ENCODE results near the gene NCBP2.

The NCBP2 gene

DNA sequence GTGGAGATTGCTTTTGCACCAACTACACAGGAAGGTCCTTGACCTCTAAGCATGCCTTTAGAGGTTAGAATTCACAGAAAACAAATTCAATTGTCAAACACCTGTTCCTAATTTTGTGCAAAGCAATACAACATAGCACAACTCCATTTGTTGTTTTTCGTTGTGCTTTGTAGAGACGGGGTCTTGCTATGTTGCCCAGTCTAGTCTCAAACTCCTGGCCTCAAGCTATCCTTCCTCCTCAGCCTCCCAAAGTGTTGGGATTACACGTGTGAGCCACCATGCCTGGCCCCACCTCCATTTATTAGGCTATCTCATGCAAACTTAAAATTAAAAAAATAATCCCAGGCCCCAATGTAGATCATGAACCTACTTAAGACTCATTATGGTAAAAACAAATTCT, 6.0 kb downstream of the NCBP2 start:
- DNase-seq = no peak

GRCh38 chr3:196932600-196932999, 9.7 kb downstream of the NCBP2 start:
- DNase-seq = peak; percentile 78

DNA sequence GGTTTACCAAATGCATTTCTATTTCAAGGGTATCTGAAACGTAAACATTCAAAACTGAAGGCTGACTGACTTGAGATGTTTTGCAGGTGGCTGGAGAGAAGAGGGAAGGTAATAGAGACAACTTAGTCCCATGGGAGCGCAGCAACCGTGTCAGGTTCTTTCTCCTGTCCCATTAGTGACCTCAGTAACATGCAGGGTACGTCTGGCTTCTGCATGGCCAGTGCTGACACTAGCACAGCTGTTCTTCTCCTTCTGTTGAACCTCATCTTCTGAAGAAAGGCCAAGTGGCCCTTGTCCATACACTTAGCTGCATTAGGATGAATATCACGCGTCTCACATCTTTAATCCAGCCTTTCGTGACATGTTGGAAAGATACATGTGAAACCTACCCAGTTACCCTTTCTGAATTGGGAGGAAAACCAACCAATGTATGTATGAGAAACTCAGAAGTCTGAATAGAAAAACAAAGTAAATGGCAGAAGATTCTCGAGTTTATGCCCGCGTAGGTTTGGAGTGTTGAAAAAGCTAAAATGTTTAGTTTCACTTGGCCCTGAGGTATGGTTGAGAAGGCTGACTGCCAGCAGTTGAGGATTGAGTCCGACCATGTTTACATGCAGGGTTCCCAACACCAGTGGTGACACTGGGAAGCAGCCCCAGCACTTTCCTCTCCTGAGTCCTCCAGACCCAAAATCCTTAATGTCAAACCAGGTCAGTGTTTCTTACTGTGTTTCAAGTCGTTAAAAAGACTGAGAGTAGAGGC, 10.3 kb downstream of the NCBP2 start:
- DNase-seq = no peak

DNA sequence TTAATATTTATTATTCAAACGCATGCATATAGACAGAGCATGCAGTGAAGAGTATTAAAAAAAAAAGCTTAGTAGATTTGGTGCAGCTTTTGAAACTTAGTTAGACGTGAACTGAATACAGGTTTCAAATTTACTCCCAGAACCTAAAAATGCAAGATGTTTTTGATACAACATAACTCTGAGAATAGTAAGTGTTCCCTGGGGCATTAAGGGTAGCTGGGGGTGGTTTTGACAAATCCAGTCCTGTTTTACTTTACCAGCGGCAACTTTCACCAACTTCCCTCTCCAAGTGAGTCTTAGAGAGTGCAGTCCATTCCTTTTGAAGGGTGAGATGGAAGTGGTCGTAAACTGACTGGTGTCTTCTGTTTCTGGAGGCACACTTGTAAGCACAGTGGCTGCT, 11.2 kb downstream of the NCBP2 start:
- DNase-seq = no peak

DNA sequence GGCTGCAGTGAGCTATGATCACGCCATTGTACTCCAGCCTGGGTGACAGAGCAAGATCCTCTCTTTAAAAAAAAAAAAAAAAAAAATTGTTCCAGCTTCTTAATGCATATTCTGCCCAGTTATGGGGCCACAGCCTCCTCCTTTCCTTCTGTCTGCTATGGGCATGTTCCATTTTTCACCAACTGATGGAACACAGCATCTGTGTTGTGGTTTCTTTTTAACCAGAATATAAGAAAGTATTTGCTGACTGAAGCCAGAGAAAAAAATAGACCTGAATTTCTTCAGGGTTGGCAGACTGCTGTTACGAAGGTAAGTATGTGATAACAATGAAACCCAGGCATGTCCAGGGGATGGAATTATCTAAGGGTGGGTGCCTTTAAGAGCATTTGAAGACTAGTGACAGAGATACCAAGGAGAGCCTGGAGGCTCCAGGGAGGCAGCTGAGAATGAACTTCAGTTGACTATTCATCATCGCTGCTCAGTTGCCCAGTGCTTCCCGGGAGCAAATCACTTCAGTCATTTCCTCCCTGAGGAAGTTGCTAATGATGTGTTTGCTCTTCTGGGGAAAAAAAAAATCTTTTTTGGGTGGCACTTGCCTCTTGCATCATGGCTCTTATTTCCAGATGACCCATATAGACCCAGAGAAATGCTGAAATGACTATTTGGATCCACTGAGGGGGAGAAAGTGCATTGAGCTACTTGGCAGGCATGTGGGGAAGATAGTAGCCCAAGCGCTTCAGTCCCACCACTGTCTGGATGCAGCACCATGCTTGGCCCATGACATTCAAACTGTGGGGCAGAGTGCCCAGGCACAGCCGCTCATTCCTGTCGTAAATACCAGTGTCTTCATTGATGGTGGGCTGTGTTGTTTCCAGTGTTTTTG, 14.5 kb downstream of the NCBP2 start:
- DNase-seq = no peak

GRCh38 chr3:196920733-196921132, 21.6 kb downstream of the NCBP2 start:
- DNase-seq = peak; percentile 18

GRCh38 chr3:196918968-196919367, 23.4 kb downstream of the NCBP2 start:
- DNase-seq = no peak

DNA sequence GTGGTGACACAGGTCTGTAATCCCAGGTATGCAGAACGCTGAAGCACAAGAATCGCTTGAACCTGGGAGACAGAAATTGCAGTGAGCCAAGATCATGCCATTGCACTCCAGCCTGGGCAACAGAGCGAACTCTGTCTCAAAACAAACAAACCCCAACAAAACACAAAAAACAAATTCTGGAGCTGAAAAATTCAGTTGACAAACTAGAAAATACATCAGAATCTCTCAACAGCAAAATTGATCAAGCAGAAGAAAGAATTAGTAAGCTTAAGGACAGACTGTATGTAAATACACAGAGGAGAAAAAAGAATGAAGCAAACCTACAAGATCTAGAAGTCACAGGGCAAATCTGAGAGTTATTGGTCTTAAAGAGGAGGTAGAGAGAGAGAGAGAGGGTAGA, 25.3 kb downstream of the NCBP2 start:
- no peak for DNase-seq

- DNase-seq = no peak
Measured at GRCh38 chr3:196916221-196916620, 26.1 kb downstream of the NCBP2 start.

DNA sequence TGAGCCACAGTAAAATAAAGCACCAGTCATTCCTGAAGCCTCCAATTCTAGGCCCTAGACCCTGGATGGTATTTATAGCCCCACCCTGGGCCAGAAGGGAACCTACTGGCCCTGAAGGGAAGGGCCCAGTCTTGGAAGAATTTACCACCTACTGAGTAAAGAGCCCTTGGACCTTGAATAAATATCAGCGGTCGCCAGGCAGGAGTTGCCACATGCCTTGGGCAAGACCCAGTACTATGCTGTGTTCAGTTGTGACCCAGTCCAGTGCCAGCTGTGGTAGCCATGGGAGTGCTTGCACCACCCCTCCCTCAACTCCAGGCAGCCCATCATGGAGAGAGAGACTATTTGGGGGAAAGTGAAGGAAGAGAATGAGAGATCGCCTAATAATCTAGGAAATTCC, 27.0 kb downstream of the NCBP2 start:
- DNase-seq = no peak

DNA sequence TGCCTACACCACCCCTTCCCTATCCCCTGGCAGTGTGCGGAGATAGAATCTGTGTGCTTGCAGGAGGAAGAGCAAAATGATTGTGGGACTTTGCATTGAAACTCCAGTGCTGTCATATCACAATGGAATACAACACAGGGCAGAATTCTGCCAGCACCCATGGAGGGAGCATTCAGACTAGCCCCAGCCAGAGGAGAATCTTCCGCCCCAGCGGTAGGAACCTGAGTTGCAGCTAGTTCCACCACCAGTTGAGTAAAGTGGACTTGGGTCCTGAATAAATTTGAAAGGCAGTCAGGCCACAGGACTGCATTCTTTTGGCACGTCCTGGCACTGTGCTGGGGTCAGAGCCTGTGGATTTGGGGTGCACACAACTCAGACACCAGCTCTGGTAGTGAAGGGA, 27.5 kb downstream of the NCBP2 start:
- no peak for DNase-seq

DNA sequence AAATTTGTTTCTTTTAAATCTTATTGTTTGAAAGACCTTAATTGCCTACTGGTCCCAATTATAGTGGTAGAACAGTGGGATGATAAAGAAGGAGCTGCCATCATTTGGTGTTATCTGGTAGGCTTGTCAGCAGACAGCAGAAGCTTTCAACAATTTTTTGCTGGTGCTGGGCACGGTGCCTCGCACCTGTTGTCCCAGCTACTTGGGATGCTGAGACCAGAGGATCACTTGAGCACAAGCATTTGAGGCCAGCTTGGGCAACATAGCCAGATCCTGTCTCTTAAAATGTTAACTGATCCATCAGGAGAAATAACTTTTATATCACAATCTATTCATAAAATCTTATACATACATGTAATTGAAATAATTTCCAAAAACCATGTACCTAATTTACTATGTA, 38.6 kb downstream of the NCBP2 start:
- no peak for DNase-seq

DNA sequence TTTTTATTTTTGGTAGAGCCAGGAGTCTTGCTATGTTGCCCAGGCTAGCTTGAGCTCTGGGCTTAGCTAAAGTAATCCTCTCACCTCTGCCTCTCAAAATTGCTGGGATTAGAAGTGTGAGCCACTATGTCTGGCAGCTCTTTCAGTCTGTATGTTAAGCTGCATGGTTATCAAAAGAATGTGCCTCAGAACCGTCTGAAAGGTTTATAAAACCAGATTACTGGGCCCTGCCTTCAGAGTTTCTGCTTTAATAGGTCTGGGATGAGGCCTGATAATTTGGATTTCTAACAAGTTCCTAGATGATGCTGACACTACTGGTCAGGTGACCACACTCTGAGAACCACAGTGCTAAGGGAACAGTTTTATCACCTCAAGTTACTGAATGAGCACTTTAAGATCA, 40.0 kb downstream of the NCBP2 start:
- DNase-seq = no peak

GRCh38 chr3:196901768-196902167, 40.6 kb downstream of the NCBP2 start:
- DNase-seq = no peak

DNA sequence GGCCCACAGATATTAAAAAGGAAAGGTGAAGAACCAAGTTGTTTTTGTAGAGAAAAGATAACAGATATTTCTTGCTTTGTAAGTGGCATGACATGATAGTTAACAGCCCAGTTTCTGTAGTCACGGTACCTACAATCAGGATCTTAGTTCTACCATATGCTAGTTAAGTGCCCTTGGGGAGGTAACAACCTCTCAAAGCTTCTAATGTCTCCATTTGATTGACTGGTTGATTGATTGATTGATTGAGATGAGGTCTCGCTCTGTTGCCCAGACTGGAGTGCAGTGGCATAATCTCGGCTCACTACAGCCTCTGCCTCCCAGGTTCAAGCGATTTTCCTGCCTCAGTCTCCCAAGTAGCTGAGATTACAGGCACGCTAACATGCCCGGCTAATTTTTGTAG, 46.1 kb downstream of the NCBP2 start:
- no peak for DNase-seq

GRCh38 chr3:196894557-196895295, 47.6 kb downstream of the NCBP2 start:
- no peak for DNase-seq

DNA sequence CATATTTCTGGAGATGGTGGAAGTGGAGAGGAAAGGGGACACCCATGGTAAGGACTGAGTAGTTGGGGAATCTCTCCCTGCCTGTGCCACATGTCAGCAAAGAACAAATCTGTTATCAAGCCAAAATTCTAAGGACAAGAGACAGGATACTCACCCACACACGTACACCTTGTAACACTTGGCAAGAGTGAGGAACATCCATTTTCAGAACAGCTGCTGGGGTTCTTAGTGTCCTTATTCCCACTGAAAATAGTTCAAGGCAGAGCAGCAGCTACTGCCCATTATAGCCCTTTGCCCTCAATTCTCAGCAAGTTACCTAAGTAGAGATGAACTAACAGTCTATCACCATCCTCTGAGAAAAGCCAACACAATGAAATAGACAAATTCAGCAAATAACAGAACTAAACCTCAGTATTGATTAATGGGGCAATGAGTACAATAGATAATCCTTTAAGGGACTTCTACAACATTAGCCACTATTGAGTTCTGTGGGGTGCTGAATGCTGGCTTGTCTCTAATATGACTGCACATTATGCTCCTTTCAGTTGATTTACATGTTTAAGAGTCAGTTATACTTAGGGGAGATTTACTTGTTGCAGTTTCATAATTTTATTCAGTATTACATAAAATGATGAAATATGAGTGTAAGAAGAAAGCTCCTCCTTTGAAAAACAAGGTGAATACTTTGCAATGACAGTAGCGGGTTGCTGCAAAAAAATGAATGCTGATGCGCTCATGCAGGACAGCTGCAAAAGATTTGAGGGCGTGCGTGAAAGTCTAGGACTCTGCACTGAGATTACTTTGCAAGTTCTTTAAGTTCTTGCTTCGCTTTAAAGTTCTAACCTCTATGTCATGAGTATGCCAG, 52.3 kb downstream of the NCBP2 start:
- no peak for DNase-seq

GRCh38 chr3:196886144-196886543, 56.2 kb downstream of the NCBP2 start:
- peak; percentile 9 for DNase-seq
